ENCODE data around the gene MAD1L1.
A peak's percentile ranks its signal among the peaks of the same experiment; 100 is the strongest.

The MAD1L1 gene

GRCh38 chr7:1814089-1814811 is 418.5 kb downstream of the MAD1L1 start:
- DNase-seq (ENCODE audit: low spot score): no peak

GRCh38 chr7:1813394-1814088 is 419.2 kb downstream of the MAD1L1 start:
- DNase-seq (ENCODE audit: low spot score): no peak

- peak; percentile 47 for DNase-seq (ENCODE audit: low spot score)
Measured at GRCh38 chr7:1812509-1813393, 420.0 kb downstream of the MAD1L1 start.

- DNase-seq (ENCODE audit: low spot score): no peak
Measured at GRCh38 chr7:1811850-1812508, 420.8 kb downstream of the MAD1L1 start.

- peak; percentile 43 for DNase-seq (ENCODE audit: low spot score)
Measured at GRCh38 chr7:1810961-1811849, 421.5 kb downstream of the MAD1L1 start.

GRCh38 chr7:1810521-1810920 is 422.2 kb downstream of the MAD1L1 start:
- DNase-seq (ENCODE audit: low spot score): peak; percentile 33

- no peak for DNase-seq (ENCODE audit: low spot score)
Measured at GRCh38 chr7:1809601-1810258, 423.0 kb downstream of the MAD1L1 start.

- DNase-seq (ENCODE audit: low spot score): no peak
Measured at GRCh38 chr7:1809070-1809469, 423.7 kb downstream of the MAD1L1 start.

GRCh38 chr7:1807821-1808600 is 424.7 kb downstream of the MAD1L1 start:
- no peak for DNase-seq (ENCODE audit: low spot score)

- no peak for DNase-seq (ENCODE audit: low spot score)
Measured at GRCh38 chr7:1806354-1806753, 426.4 kb downstream of the MAD1L1 start.

- DNase-seq (ENCODE audit: low spot score): no peak
Measured at GRCh38 chr7:1804310-1804709, 428.4 kb downstream of the MAD1L1 start.

- no peak for DNase-seq (ENCODE audit: low spot score)
Measured at GRCh38 chr7:1802899-1803298, 429.8 kb downstream of the MAD1L1 start.

- no peak for DNase-seq (ENCODE audit: low spot score)
Measured at GRCh38 chr7:1800902-1801301, 431.8 kb downstream of the MAD1L1 start.

- no peak for DNase-seq (ENCODE audit: low spot score)
Measured at GRCh38 chr7:1798191-1798590, 434.6 kb downstream of the MAD1L1 start.

GRCh38 chr7:1794888-1795542 is 437.7 kb downstream of the MAD1L1 start:
- no peak for DNase-seq (ENCODE audit: low spot score)

- no peak for DNase-seq (ENCODE audit: low spot score)
Measured at GRCh38 chr7:1787681-1788235, 445.0 kb downstream of the MAD1L1 start.

GRCh38 chr7:1787241-1787640 is 445.5 kb downstream of the MAD1L1 start:
- DNase-seq (ENCODE audit: low spot score): no peak

- DNase-seq (ENCODE audit: low spot score): no peak
Measured at GRCh38 chr7:1785839-1786238, 446.9 kb downstream of the MAD1L1 start.

- no peak for DNase-seq (ENCODE audit: low spot score)
Measured at GRCh38 chr7:1781369-1781768, 451.4 kb downstream of the MAD1L1 start.
